ENCODE results near the gene KCNE4. TPM values are rescaled to one million over a fixed set of nuclear protein-coding genes. Genes with fewer than 3 reads are reported as not detected.

The KCNE4 gene
- total and polyA plus RNA-seq, 2 donors (not counting 1 experiment from before 2014, with no cell fraction given), result not detected

- Histone ChIP-seq H4K20me1 (ENCODE audit: control insufficient read depth, insufficient read depth, low read length, poor library complexity, severe bottlenecking) (no peaks in the 10 kb centered on the region), H3K4me3 (ENCODE audit: control extremely low read depth in 1 of 5, extremely low read depth in 1 of 5, insufficient read depth in 1 of 5, low read depth in 2 of 5, low read length in 4 of 5) (no peak overlapping the region), H3K9me3 (ENCODE audit: control extremely low read depth in 1 of 3, control insufficient read depth in 2 of 3, insufficient read depth in 1 of 3, low read length in 2 of 3) (no peaks in the 10 kb centered on the region), H3K9ac (ENCODE audit: low read length) (no peak overlapping the region), H3K36me3 (replicated peaks in 1 of 2; ENCODE audit: control extremely low read depth in 1 of 2, control insufficient read depth in 1 of 2, extremely low read depth in 1 of 2, insufficient read depth in 2 of 2, low read length in 1 of 2) (no peaks in the 10 kb centered on the region), H3K4me2 (replicated peaks; ENCODE audit: low read depth, low read length, poor library complexity, severe bottlenecking) (no peak overlapping the region), H2AFZ (ENCODE audit: insufficient read depth, low read depth, low read length, poor library complexity, severe bottlenecking) (no peak overlapping the region), H3K27me3 (replicated peaks in 1 of 4; ENCODE audit: control extremely low read depth in 1 of 4, control insufficient read depth in 3 of 4, insufficient read depth in 4 of 4, low read length in 3 of 4) (no peaks in the 10 kb centered on the region), H3K79me2 (ENCODE audit: control insufficient read depth, insufficient read depth, low read length) (no peaks in the 10 kb centered on the region), H3K27ac (ENCODE audit: low read length in 2 of 2) (no peak overlapping the region), H3K4me1 (ENCODE audit: control insufficient read depth in 2 of 2, insufficient read depth in 2 of 2, low read length in 2 of 2) (no peaks in the 10 kb centered on the region)
- Mint-ChIP-seq H3K27ac (no peak overlapping the region), H3K4me3 (no peak overlapping the region), H3K27me3 (peaks cover 14% of the 10 kb centered on the region), H3K9me3 (ENCODE audit: insufficient read depth) (no peaks in the 10 kb centered on the region), H3K4me1 (no peaks in the 10 kb centered on the region)
- no peak for DNase-seq
- ChIA-PET POLR2A (no interaction called here), CTCF (no interaction called here)
- ATAC-seq (ENCODE audit: low read depth), result no peak
- intact Hi-C loops (cut with micrococcal nuclease), result no loop called here
- TF ChIP-seq, protein P1, sequence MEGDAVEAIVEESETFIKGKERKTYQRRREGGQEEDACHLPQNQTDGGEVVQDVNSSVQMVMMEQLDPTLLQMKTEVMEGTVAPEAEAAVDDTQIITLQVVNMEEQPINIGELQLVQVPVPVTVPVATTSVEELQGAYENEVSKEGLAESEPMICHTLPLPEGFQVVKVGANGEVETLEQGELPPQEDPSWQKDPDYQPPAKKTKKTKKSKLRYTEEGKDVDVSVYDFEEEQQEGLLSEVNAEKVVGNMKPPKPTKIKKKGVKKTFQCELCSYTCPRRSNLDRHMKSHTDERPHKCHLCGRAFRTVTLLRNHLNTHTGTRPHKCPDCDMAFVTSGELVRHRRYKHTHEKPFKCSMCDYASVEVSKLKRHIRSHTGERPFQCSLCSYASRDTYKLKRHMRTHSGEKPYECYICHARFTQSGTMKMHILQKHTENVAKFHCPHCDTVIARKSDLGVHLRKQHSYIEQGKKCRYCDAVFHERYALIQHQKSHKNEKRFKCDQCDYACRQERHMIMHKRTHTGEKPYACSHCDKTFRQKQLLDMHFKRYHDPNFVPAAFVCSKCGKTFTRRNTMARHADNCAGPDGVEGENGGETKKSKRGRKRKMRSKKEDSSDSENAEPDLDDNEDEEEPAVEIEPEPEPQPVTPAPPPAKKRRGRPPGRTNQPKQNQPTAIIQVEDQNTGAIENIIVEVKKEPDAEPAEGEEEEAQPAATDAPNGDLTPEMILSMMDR (IDR thresholded peaks at IDR 0.05), result no peak
- TF ChIP-seq EZH2 (IDR thresholded peaks at IDR 0.05; ENCODE audit: borderline replicate concordance, insufficient read depth, low read depth, low read length, poor library complexity, severe bottlenecking), result no peak
- 83% methylated on average over 2 of the region's 3 CpGs for WGBS (ENCODE audit: insufficient coverage)
These were observed 41.3 kb upstream of the KCNE4 start for GRCh38 chr2:223010641-223011040.

GRCh38 chr2:223012291-223012690, 39.7 kb upstream of the KCNE4 start:
- H3K36me3 ChIP-seq (replicated peaks in 1 of 2; ENCODE audit: control extremely low read depth in 1 of 2, control insufficient read depth in 1 of 2, extremely low read depth in 1 of 2, insufficient read depth in 2 of 2, low read length in 1 of 2), result no peaks in the 10 kb centered on the region
- H2AFZ ChIP-seq (ENCODE audit: insufficient read depth, low read depth, low read length, poor library complexity, severe bottlenecking), result no peak overlapping the region
- no peaks in the 10 kb centered on the region for H4K20me1 ChIP-seq (ENCODE audit: control insufficient read depth, insufficient read depth, low read length, poor library complexity, severe bottlenecking)
- TF ChIP-seq, protein P1 (IDR thresholded peaks at IDR 0.05), result no peak
- H3K4me1 Mint-ChIP-seq, result no peaks in the 10 kb centered on the region
- no peak overlapping the region for H3K4me2 ChIP-seq (replicated peaks; ENCODE audit: low read depth, low read length, poor library complexity, severe bottlenecking)
- H3K27ac ChIP-seq (ENCODE audit: low read length in 2 of 2), result no peak overlapping the region
- 82% methylated on average over 3 of the region's 6 CpGs for WGBS (ENCODE audit: insufficient coverage)
- intact Hi-C loops (cut with micrococcal nuclease), result no loop called here
- no peaks in the 10 kb centered on the region for H3K9me3 ChIP-seq (ENCODE audit: control extremely low read depth in 1 of 3, control insufficient read depth in 2 of 3, insufficient read depth in 1 of 3, low read length in 2 of 3)
- H3K4me1 ChIP-seq (ENCODE audit: control insufficient read depth in 2 of 2, insufficient read depth in 2 of 2, low read length in 2 of 2), result no peaks in the 10 kb centered on the region
- no peak for ATAC-seq (ENCODE audit: low read depth)
- POLR2A ChIA-PET, result no interaction called here
- CTCF ChIA-PET, result no interaction called here
- no peak overlapping the region for H3K4me3 ChIP-seq (ENCODE audit: control extremely low read depth in 1 of 5, extremely low read depth in 1 of 5, insufficient read depth in 1 of 5, low read depth in 2 of 5, low read length in 4 of 5)
- peaks cover 14% of the 10 kb centered on the region for H3K27me3 Mint-ChIP-seq
- no peak overlapping the region for H3K9ac ChIP-seq (ENCODE audit: low read length)
- H3K27me3 ChIP-seq (replicated peaks in 1 of 4; ENCODE audit: control extremely low read depth in 1 of 4, control insufficient read depth in 3 of 4, insufficient read depth in 4 of 4, low read length in 3 of 4), result no peaks in the 10 kb centered on the region
- H3K79me2 ChIP-seq (ENCODE audit: control insufficient read depth, insufficient read depth, low read length), result no peaks in the 10 kb centered on the region
- no peak overlapping the region for H3K4me3 Mint-ChIP-seq
- no peak for DNase-seq
- no peaks in the 10 kb centered on the region for H3K9me3 Mint-ChIP-seq (ENCODE audit: insufficient read depth)
- H3K27ac Mint-ChIP-seq, result no peak overlapping the region
